Gastroesophageal sphincter (tissue), 4 donors: ENCODE measurements around the gene RFLNA. TPM values are rescaled to one million over a fixed set of nuclear protein-coding genes. Genes with fewer than 3 reads are reported as not detected.

Experiments used
- ATAC-seq: fragments of 150-250 bp; one replicate; pipeline ENCODE4 v1.9.1; 2016; ENCODE audit warnings: mild to moderate bottlenecking, moderate library complexity
- H3K27ac ChIP-seq, 4 donors: fragments of 200-600 bp; sonication (generic) in 3 of 4; 1 replicate in 3 of 4; 2 replicates in 1 of 4; pipeline ENCODE4 v1.5.1; 2016 to 2019
- H3K27me3 ChIP-seq: fragments of 200-600 bp; sonication (generic); one replicate; pipeline ENCODE4 v1.5.1; 2019
- H3K36me3 ChIP-seq, 2 donors: fragments of 200-600 bp; sonication (generic); one replicate each; pipeline ENCODE4 v1.5.1; 2019; ENCODE audit warnings: control low read depth in 1 of 2
- H3K4me1 ChIP-seq, 3 donors: fragments of 200-600 bp; sonication (generic); 1 replicate in 2 of 3; 2 replicates in 1 of 3; pipeline ENCODE4 v1.5.1; 2016 to 2019; ENCODE audit warnings: control low read depth in 2 of 3
- H3K4me3 ChIP-seq, 2 donors: fragments of 200-600 bp; sonication (generic); one replicate each; pipeline ENCODE4 v1.5.1; 2019; ENCODE audit warnings: mild to moderate bottlenecking in 1 of 2, moderate library complexity in 1 of 2
- H3K9me3 ChIP-seq, 3 donors: fragments of 200-600 bp; sonication (generic); one replicate each; pipeline ENCODE4 v1.5.1; 2017 to 2019; ENCODE audit warnings: control low read depth in 2 of 3
- EP300 ChIP-seq: sonication (generic); formaldehyde crosslinking; IDR thresholded peaks from one replicate; pipeline ENCODE4 v1.6.1; 2017; ENCODE audit warnings: antibody characterized with exemption, mild to moderate bottlenecking
- POLR2A ChIP-seq, 2 donors: fragments of 450-650 bp; IDR thresholded peaks; one replicate each; pipeline ENCODE4 v1.6.1; 2017; ENCODE audit warnings: antibody characterized with exemption in 2 of 2, mild to moderate bottlenecking in 2 of 2, moderate library complexity in 1 of 2
- POLR2AphosphoS5 ChIP-seq: sonication (generic); formaldehyde crosslinking; IDR thresholded peaks from one replicate; pipeline ENCODE4 v1.6.1; 2017; ENCODE audit warnings: antibody characterized with exemption
- WGBS, 2 donors: methylation state at CpG; one replicate each; pipeline ENCODE4 v1.1.5; 2018; ENCODE audit warnings: low coverage in 1 of 2; 5-methylcytosine and 5-hydroxymethylcytosine counted together
- small RNA-seq, 4 donors: library from RNA; depleted of rRNA; stranded (forward); fragments of <200 nt; gene quantifications; one replicate each; pipeline ENCODE3, GENCODE V24; 2016
- total RNA-seq, 4 donors: library from RNA; depleted of rRNA; stranded (reverse); fragments of >200 nt; gene quantifications; one replicate each; pipeline ENCODE4 v1.1.0, GENCODE V29; 2016
- TF ChIP-seq, protein P1 (sequence below), 4 experiments: fragments of 200-600 bp in 2 of 4; fragments of 450-650 bp in 2 of 4; sonication (generic) in 1 of 4; IDR thresholded peaks; one replicate each; pipeline ENCODE4 v1.5.1; 2017 to 2019; ENCODE audit warnings: antibody characterized with exemption in 4 of 4, mild to moderate bottlenecking in 2 of 4, moderate library complexity in 2 of 4

RFLNA gene
- total RNA-seq, 4 donors from 2014 or later, result 0.39 to 1.2 (median 0.54) TPM; not detected in 1

- Histone ChIP-seq H3K4me1 (peaks cover 0 to 81% (median 36%) of the 10 kb centered on the region in 3 donors), H3K27me3 (no peaks in the 10 kb centered on the region), H3K4me3 (no peak overlapping the region), H3K9me3 (no peaks in the 10 kb centered on the region), H3K27ac (peak overlapping the region in 3 of 4 donors; percentile 61 to 75 (median 75)), H3K36me3 (peaks cover 0 to 91% of the 10 kb centered on the region in 2 donors)
- WGBS, 2 donors, result 50 to 84% methylated on average over 2 to 9 of the region's 21 CpGs
- TF ChIP-seq POLR2AphosphoS5 (no peak), POLR2A (IDR thresholded peaks at IDR 0.05) (no peak)
- no peak for ATAC-seq
Measured at GRCh38 chr12:124361074-124361970, 66.4 kb downstream of the RFLNA start.

- no peak for ATAC-seq
- no peaks in the 10 kb centered on the region for H3K9me3 ChIP-seq
- TF ChIP-seq POLR2AphosphoS5 (no peak), EP300 (no peak), POLR2A (IDR thresholded peaks at IDR 0.05) (no peak)
- TF ChIP-seq, protein P1, sequence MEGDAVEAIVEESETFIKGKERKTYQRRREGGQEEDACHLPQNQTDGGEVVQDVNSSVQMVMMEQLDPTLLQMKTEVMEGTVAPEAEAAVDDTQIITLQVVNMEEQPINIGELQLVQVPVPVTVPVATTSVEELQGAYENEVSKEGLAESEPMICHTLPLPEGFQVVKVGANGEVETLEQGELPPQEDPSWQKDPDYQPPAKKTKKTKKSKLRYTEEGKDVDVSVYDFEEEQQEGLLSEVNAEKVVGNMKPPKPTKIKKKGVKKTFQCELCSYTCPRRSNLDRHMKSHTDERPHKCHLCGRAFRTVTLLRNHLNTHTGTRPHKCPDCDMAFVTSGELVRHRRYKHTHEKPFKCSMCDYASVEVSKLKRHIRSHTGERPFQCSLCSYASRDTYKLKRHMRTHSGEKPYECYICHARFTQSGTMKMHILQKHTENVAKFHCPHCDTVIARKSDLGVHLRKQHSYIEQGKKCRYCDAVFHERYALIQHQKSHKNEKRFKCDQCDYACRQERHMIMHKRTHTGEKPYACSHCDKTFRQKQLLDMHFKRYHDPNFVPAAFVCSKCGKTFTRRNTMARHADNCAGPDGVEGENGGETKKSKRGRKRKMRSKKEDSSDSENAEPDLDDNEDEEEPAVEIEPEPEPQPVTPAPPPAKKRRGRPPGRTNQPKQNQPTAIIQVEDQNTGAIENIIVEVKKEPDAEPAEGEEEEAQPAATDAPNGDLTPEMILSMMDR (IDR thresholded peaks at IDR 0.05), result no peak
- H3K4me3 ChIP-seq, result no peak overlapping the region
- H3K27ac ChIP-seq, result peak overlapping the region in 1 of 4 donors; percentile 75
- peaks cover 0 to 87% of the 10 kb centered on the region in 2 donors for H3K36me3 ChIP-seq
- WGBS, 2 donors, result 70% methylated on average over 1 of the region's 15 CpGs; no CpG with 5 or more reads in 1 of the 2 donors
- no peaks in the 10 kb centered on the region for H3K27me3 ChIP-seq
- H3K4me1 ChIP-seq, result peaks cover 0 to 82% (median 36%) of the 10 kb centered on the region in 3 donors
Measured at GRCh38 chr12:124361996-124362395, 67.1 kb downstream of the RFLNA start.

DNA sequence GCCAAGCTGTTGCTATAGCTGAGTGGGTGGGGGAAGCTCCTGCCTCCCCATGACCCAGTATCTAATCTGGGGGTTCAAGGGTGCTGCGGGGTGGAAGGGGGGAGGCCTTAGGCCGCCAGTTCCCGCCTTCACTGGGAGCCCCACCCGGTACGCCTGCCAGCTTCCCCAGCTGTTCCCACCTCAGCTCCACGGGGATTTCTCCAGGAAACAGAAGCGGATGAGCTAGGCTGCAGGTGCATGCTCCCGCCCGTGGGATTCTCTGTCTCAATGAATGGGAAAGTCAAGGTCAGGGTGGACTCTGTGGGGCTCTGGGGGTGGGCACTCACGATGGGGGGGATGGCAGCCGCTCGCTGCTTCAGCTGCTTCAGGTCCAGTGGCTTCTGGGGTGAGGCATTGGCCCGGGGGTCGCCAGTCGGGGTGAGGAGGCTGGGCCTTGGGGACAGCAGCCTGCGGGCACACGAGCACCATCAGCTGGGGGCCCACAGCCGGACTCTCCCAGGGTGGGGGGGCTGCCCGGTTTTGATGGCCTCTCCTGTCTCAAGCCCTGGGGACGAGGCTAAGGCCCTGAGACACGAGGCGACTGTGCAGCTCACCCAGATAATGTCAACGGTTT lies 68.6 kb downstream of the RFLNA start:
- Histone ChIP-seq H3K4me1 (peaks cover 0 to 93% (median 47%) of the 10 kb centered on the region in 3 donors), H3K27ac (peak overlapping the region in 3 of 4 donors; percentile 35 to 75 (median 41)), H3K9me3 (no peaks in the 10 kb centered on the region), H3K36me3 (peaks cover 0 to 77% of the 10 kb centered on the region in 2 donors), H3K4me3 (no peak overlapping the region), H3K27me3 (no peaks in the 10 kb centered on the region)
- ATAC-seq, result no peak
- WGBS, 2 donors, result no CpG with 5 or more reads among the region's 23 CpGs
- TF ChIP-seq EP300 (no peak), POLR2A (IDR thresholded peaks at IDR 0.05) (no peak), POLR2AphosphoS5 (no peak)
- TF ChIP-seq, protein P1 (IDR thresholded peaks at IDR 0.05), result no peak

DNA sequence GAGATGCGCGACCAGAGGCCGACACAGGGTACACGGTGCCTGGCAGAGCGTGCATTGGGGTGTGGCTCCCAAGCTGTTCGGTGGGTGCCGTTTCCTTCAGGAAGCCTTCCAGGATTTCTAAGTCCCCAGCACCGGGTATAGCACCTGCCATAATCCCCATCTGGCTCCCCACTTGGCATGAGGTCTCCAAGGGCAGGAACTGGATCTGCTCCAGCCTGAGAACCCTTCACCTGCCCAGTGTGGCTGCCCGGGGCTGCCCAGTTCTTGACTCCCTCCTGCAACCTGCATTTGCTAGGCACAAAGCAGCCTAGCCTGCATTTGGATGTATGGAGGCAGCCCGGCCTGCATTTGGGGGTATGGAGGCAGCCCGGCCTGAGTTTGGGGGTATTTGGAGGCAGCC lies 69.7 kb downstream of the RFLNA start:
- Histone ChIP-seq H3K36me3 (peaks cover 0 to 67% of the 10 kb centered on the region in 2 donors), H3K27me3 (no peaks in the 10 kb centered on the region), H3K9me3 (no peaks in the 10 kb centered on the region), H3K4me1 (peaks cover 0 to 93% (median 42%) of the 10 kb centered on the region in 3 donors), H3K27ac (peak overlapping the region in 3 of 4 donors; percentile 35 to 75 (median 55)), H3K4me3 (no peak overlapping the region)
- TF ChIP-seq POLR2A (IDR thresholded peaks at IDR 0.05), result no peak
- no peak for TF ChIP-seq POLR2AphosphoS5
- TF ChIP-seq, protein P1 (IDR thresholded peaks at IDR 0.05), result no peak
- TF ChIP-seq EP300, result no peak
- whole genome bisulfite sequencing, 2 donors, result no CpG with 5 or more reads among the region's 11 CpGs
- no peak for ATAC-seq

Small RNA genes lying within 50 kb of the gene (small RNA-seq; reads per million reads assigned to genes)
- 0 to 0.49 (median 0) reads per million in 4 donors for gene MIR6880
